Measurements from ENCODE around the gene LRP11.
A peak's percentile ranks its signal among the peaks of the same experiment; 100 is the strongest.
"Not testable (repeated sequence)": the region's sequence is repeated elsewhere in the genome, so short reads cannot be mapped to it uniquely, and the experiment has no call there.

The LRP11 gene, protein sequence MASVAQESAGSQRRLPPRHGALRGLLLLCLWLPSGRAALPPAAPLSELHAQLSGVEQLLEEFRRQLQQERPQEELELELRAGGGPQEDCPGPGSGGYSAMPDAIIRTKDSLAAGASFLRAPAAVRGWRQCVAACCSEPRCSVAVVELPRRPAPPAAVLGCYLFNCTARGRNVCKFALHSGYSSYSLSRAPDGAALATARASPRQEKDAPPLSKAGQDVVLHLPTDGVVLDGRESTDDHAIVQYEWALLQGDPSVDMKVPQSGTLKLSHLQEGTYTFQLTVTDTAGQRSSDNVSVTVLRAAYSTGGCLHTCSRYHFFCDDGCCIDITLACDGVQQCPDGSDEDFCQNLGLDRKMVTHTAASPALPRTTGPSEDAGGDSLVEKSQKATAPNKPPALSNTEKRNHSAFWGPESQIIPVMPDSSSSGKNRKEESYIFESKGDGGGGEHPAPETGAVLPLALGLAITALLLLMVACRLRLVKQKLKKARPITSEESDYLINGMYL

DNA sequence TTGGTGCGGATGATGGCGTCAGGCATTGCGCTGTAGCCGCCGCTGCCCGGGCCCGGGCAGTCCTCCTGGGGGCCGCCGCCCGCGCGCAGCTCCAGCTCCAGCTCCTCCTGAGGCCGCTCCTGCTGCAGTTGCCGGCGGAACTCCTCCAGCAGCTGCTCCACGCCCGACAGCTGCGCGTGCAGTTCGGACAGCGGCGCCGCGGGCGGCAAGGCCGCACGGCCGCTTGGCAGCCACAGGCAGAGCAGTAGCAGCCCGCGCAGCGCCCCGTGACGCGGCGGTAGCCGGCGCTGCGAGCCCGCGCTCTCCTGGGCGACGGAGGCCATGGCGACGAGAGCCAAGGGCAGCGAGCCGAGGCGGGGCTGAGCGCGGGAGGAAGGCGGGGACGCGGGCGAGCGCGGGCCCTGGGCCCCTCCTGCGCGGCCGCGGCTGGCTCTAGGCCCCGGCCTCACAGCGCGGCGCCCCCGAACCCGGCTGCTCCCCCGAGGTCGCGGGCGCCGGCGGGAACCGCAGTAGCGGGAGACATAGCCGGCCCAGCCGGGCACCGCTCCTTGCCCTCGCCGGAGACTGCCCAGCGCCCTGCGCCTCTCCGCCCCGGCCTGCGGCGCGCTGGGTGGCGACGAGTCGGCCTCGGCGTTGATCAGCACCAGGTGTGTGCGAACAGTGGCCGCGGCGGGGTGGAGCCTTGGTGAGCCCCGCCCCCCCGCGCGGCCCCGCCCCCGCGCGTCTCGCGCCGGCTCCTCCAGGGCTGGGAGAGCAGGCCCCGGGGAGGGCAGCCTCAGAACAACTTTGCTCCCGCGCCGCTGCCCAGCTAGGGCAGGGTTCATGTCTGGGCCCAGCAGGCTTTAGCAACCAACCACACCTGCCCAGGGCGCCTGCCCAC, at the start of gene LRP11:
LRP11 (minus strand) TSS at position 662 of the 880 bp plus-strand sequence; CDS start at position 323, 339 bp downstream.
- peak; percentile 74 for DNase-seq

DNA sequence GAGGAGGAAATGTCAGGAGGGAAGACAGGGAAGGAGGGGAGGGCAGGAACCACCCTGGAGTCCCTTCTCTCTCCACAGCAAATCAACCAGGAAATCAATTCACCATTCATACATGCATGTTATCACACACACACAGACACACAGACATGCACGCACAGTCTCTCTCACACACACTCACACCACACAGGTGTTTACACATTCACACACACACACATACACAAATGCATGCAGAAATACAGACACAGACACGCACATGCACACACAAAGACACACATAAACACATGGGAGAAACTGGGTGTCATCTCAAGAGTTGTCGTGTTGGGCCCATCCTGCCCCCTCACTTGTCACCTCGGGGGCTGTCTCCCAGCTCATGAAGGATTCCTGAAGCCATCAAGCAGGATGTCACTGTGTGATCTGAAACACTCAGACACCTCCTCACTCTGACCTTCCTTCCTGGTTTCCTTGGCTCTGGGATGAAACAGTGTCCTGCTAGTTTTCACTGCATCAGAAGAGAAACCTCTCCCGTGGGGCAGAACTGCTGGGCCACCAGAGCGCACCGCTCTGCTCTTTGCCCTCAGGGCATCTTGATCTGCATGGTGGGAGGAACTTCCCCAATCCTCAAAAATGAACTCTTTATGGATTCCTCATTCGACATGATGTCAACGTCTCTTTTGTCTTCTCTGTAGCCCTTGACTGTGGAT, 49.5 kb upstream of the LRP11 start:
- DNase-seq: no peak

DNA sequence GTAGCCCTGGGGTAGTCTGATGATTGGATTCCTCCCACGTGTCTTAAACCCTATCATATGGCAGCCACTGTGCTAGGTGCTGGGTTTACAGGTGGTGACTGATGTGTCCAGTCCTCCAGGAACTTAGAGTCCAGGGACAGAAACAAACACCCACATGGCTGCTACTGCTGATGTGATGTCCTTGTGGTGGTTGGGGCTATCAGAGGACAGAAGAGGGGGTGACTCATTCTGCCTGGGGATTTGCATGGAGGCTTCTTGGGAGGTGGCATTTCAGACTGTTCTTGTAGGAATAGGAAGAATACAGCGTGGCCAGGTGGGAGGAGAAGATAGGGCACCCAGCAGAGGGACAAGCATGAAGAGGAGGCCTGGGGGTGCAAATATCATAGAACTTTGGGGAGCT, 48.9 kb upstream of the LRP11 start:
- DNase-seq: no peak

DNA sequence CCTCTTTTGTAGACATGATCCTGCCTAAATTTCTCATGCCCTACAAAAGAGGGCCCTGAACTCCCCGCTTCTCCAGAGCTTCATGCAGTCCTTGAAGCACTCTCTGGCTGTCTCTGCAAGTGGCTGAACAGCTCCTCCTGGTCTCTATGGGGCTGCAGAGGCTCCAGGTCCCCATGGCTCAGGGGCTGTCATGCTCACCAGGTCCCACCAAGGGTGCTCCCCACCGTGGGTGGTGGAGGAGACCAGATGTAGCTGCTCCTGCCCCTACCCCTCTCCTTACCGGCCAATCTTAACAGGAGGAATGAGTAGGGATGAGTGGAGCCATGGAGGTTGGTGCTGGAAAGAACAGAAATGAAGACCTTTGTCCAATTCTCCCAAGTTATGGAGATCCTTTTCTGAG, 48.5 kb upstream of the LRP11 start:
- DNase-seq: not testable (repeated sequence)

DNA sequence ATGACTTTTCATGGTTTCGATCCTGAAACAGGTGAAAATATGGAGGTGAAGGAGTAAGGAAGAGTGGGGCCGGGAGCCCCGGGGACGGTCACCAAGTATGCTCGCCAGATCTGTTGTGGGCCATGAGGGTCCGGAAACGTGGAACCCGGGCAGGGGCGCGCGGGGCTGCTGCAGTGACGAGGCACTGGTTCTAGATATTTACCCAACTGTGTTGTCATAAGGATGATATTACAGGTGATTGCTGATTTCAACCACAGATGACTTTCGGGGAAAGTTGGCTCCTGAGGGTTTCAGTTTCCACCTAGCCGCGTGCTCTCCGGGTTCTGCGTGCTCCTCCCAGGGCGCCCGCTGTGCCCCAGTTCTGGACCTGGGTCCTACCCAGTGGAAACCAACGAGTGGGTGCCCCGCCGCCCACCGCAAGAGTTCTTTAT, 46.6 kb upstream of the LRP11 start:
- DNase-seq: no peak

DNA sequence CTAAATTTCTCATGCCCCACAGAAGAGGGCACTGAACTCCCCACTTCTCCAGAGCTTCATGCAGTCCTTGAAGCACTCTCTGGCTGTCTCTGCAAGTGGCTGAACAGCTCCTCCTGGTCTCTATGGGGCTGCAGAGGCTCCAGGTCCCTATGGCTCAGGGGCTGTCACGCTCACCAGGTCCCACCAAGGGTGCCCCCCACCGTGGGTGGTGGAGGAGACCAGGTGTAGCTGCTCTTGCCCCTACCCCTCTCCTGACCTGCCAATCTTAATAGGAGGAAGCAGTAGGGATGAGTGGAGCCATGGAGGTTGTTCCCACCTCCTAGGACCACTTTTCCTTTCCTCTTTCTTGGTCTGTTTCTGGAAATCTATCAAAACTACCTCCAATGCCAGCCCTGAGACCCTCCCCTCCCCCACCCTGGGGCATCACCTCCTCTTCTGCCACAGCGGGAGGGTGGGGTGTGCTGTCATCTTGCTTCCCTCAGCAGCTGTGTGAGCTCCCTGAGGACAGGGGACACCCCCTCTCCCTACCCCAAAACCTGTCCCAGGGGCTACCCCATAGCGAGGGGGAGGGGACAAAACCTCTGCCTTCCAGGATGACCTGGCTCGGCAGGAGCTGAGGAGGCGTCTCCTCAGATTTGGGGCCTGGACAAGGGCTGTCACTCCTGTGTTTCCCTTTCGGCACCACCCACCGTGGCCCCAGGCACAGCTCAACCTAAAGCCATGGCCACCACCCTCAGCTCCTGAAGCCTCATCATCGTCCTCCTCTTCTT, 45.7 kb upstream of the LRP11 start:
- no peak for DNase-seq

DNA sequence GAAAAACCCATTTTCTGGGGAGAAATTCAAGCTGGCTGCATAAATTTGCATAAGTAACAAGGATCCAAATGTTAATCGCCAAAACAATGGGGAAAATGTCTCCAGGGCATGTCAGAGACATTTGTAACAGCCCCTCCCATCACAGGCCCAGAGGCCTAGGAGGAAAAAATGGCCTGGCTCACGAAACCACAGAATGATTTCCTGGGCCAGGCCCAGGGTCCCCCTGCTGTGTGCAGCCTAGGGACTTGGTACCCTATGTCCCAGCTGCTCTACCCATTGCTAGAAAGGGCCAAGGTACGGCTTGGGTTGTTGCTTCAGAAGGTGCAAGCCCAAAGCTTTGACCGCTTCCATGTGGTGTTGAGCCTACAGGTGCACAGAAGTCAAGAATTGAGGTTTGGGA, 44.3 kb upstream of the LRP11 start:
- not testable (repeated sequence) for DNase-seq

DNA sequence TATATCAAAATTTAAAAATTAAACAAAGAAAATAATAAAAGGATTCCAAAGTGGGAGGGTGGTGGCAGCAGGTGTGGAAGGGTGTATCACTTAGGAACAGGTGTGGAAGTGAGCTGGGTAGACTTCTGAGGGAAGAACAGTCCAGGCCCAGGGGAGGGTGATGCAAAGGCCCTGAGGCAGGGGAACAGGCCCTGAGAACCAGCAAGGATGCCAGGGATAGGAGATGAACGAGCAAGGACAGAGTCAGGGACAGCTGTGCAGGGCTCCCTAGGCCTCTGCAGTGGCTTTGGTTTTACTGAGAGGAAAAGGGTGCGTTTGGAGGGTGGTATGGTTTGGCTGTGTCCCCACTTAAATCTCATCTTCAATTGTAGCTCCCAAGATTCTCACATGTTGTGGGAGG, 43.2 kb upstream of the LRP11 start:
- no peak for DNase-seq

DNA sequence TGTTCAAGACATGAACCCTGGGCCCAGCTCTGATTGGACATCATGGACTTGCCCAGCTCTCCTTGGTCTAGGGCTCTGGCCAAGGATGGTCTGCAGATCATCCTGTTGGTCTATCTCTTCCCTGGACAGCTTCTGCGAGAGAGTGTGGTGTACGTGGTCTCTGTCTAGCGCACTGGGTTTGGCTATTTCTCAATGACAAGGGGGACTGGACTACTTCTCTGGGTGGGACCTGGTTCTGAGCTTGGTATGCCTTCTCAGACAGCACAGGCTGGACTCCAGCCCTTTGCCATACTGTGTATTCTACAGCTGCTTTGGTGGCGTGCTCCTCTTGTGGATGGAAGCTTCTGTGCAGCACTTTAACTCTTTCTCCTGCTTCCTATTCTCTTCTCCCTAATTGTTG, 42.2 kb upstream of the LRP11 start:
- DNase-seq: no peak

DNA sequence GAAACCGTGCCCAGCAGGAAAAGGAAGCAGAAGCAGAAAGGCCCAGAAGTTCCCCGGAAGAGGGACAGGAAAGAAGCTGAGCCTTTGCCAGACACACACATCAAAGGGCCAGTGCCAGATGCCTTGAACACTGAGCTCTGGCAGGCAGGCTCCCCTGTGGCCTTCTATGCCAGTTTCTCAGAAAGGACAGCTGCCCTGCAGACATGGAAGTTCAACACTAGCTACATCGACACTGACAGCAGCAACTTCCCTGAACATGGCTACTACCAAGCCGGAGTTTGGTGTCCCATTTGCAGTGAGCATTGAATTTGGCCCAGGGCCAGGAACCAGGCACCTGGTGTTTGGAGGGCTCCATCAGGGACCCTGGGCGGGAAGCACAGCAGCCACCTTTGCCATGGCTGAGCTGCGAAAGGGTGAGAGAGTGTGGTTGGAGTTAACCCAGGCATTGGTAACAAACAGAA, 41.8 kb upstream of the LRP11 start:
- no peak for DNase-seq

DNA sequence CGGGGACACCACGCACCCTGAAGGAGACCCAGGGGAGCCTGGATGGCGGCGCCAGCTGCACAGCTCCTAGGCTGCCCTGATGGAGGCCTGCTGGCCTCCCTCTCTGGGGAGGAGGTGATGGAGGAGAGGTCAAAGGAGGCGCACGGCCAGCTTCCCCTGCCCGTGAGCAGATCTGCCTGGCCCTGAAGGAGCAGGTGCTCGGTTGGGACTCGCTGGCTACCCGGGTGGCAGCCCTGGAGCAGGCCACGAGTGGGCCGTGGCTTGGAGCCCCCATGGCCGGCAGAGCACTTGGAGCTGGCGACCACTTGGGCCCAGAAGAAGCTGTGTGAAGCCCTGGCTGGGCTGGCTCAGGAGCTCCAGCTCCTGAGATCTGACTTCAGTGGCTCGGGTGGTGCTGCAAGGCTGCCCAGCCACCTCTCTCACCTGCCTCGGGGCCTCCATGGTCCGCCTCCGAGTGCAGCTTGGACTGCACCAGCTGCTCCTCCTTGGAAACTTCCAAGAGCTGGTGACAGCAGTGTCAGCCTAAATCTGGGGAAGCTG, 41.3 kb upstream of the LRP11 start:
- no peak for DNase-seq

DNA sequence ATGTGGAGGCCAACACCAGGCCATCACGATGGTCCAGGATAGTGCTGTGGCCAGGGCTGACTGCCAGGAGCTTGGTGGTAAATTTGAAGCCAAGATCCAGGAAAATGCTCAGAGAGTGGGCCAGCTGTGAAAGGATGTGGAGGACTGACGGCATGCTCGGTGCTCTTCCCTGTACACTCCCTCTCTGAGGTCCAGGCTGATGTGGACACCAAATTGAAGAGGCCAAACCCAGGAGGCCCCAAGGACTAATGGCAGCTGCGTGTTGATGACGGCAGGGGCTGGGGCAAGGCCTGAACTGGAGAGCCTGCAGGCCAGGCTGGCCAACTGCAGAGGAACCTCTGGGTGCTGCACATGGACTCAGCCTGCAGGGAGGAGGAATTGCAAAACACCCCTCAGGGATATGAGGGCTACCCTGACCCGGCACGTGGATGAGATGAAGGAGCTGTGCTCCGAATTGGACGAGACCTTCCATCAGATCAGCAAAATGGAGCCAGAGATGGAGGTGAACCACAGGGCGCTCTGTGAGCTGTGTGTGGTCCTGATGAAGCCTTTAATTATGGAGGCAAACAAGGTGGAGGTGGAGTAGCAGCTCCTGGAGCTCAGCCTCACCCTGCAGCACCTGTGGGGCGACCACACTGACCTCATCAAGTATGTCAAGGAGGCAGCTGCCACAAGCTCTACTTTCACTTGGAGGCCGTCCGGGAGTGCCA, 40.7 kb upstream of the LRP11 start:
- no peak for DNase-seq

DNA sequence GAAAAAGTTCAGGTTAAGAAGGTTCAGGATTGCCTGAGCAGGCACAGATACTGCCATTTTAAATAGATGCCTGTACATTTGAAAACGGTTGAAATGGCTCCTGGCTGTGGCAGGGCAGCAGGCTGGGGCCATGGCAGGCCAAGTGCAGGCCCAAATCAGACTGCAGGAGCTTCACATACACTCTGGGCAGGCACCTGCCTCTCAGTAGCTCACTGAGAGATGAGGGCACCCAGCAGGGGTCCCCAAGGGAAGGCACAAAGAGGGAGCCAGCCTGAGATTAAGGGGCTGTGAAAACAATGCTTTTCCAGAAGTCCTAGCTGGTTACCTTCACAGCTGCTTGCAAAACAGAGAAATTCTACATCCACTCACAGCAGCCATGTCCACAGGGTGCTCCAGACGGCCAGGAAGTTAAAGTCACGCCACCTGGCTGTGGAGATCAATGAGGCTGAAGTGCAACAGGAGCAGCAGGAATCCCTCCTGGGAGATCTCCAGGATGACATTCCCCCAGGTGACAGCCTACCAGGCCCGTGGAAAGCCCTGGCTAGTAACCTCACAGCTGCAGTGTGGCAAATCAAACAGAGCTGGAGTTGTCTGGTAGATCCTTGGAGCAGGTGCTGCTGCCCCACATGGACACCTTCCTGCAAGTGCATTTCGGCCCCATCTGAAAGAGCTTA, 39.9 kb upstream of the LRP11 start:
- no peak for DNase-seq

DNA sequence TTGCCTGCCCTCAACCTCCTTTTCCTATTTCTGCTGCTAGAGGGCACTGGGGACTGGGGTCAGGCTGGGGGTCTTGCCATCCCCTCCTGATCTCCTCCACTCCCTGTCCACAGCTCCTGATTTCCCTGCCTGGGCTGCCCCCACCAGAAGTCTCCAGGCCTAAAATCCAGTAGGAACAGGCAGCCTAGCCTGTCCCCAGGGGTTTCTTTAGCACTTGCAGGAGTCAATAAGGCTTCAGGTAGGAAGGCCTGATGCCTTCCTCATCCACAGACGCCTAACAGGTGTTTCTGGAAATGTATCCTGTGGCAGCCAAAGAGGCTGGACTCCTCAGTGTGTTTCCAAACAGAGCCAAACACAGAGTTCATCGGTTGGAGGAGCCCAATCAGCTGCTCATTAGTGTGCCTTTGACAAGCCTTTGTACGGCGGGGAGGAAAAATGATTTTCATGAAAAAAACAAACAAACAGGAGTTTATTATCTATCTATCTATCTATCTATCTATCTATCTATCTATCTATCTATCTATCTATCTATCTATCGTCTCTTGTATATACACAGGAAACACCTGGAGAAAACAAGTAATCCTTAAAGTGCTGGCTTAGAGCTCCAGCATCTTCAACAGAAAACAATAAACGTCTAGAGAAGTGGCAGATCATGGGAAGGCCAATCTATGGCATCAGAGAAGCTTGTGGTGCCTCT, 37.4 kb upstream of the LRP11 start:
- no peak for DNase-seq

DNA sequence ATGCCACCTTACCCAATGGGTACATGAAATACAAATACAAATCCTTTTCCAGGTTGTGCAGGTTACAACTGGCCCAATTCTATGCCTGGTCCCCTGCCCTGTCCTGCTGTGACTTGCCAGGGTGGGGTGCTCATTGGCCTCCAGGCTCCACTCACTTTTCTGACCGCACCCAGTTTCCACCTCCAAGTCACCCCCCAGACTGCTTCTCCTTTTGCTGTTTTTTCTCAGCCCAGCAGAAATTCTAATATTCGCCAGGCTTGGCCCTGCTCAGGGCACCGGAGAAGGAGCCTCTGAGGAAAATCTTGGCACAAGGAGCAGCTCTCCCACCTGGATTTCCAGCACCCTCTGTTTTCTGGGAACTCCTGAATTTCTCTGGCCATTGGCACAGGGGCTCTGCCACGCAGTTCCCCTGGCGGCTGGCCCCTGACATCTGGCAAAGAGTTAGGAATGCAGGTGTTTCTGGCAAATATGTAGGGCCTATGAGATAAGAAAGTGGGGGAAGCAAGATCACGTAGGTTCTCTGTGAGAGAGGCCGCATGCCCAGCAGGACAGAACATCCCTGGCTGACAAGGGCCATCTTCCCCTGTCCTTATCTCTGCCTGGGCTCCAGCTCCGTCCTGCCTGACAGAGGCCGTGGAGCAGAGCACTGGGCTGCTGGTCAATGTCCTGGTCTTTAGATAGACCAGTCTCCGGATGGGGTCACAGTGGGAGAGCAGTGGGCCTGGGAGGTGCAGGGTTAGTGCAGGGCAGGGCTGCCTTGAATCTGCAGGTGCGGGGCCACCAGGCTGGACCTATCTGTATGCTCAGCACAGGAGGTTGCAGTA, 36.7 kb upstream of the LRP11 start:
- DNase-seq: no peak

DNA sequence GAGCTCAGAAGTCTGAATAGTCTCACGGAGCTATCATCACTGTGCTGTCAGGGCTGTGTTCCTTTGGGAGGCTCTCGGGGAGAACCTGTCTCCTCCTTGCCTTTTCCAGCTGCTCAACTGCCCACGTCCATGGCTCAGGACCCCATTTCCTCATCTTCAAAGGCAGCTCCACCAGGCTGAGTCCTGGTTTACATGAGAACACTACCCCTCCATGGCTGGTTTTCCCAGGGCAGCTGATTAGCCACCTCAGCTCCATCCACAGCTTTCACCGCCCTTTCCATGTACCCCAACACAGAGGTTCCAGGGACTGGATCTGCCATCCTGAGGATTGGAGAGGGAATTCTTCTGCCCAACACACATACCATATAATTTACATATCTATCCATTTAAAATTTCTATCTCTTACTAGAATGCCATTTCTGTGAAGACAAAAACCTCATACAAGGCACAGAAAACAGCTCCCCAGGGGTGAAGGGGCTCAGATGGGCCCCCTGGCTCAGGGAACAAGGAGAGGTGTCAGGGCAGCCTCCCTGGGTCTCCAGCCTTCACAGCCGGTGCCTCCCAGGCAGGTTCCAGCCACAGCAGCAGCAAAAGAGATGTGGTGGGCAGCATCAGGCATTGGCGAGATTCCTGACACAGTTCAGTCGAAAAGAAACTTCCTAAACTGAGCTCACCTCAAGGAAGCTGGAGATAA, 35.9 kb upstream of the LRP11 start:
- DNase-seq: no peak

DNA sequence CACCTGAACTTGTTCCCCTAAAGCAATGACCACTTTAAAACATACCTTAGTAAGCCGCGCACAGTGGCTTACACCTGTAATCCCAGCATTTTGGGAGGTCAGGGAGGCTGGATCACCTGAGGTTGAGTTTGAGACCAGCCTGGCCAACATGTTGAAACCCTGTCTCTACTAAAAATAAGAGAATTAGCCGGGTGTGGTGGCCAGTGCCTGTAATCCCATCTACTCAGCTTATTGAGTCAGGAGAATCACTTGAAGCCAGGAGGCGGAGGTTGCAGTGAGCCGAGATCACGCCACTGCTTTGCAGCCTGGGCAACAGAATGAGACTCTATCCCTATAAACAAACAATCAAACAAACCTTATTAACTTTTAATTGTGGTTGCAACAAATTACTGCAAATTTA, 35.3 kb upstream of the LRP11 start:
- no peak for DNase-seq

DNA sequence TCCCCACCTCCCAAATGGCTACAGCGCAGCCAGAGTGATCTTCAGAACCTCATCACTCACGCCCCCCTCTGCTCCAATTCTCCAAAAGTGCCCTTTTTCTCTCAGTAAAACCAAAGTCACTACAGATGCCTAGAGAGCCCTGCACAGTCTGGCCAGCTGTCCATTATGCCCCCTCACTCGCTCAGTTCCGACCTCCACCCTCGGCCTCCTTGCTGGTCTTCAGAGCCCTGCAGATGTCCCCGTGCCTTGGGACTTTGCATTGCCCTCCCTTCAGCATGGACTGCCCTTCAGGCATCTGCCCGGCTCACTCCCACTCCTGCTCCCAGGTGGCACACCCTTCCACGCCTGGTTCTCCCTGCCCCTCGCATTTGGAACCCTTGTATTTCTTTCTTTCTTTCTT, 34.8 kb upstream of the LRP11 start:
- no peak for DNase-seq
